GM18526 (cell line): Measurements from ENCODE around the gene BICC1.

Experiments used
- POLR2A ChIP-seq: IDR thresholded peaks from 3 replicates; pipeline ENCODE4 v1.6.1; 2011; ENCODE audit not compliant: insufficient read length; ENCODE audit errors: extremely low read depth

The BICC1 gene

GRCh38 chr10:58721601-58722281, 209.1 kb downstream of the BICC1 start:
- no peak for TF ChIP-seq POLR2A

- TF ChIP-seq POLR2A, result no peak
Measured at GRCh38 chr10:58723186-58723585, 210.5 kb downstream of the BICC1 start.

GRCh38 chr10:58723966-58724365, 211.3 kb downstream of the BICC1 start:
- TF ChIP-seq POLR2A, result no peak

- no peak for TF ChIP-seq POLR2A
Measured at GRCh38 chr10:58724781-58725180, 212.1 kb downstream of the BICC1 start.

GRCh38 chr10:58725901-58726300, 213.2 kb downstream of the BICC1 start:
- TF ChIP-seq POLR2A, result no peak

GRCh38 chr10:58727633-58728032, 215.0 kb downstream of the BICC1 start:
- no peak for TF ChIP-seq POLR2A

- TF ChIP-seq POLR2A, result no peak
Measured at GRCh38 chr10:58731276-58731675, 218.6 kb downstream of the BICC1 start.

- no peak for TF ChIP-seq POLR2A
Measured at GRCh38 chr10:58733436-58733835, 220.8 kb downstream of the BICC1 start.

- no peak for TF ChIP-seq POLR2A
Measured at GRCh38 chr10:58734116-58734515, 221.4 kb downstream of the BICC1 start.

- TF ChIP-seq POLR2A, result no peak
Measured at GRCh38 chr10:58734664-58735063, 222.0 kb downstream of the BICC1 start.

- no peak for TF ChIP-seq POLR2A
Measured at GRCh38 chr10:58735087-58735486, 222.4 kb downstream of the BICC1 start.

GRCh38 chr10:58740620-58741369, 228.1 kb downstream of the BICC1 start:
- no peak for TF ChIP-seq POLR2A

GRCh38 chr10:58741673-58742072, 229.0 kb downstream of the BICC1 start:
- no peak for TF ChIP-seq POLR2A

- TF ChIP-seq POLR2A, result no peak
Measured at GRCh38 chr10:58742141-58742540, 229.5 kb downstream of the BICC1 start.

GRCh38 chr10:58743466-58744115, 230.9 kb downstream of the BICC1 start:
- TF ChIP-seq POLR2A, result no peak
